ENCODE results near the gene ADCY1. TPM values are rescaled to one million over a fixed set of nuclear protein-coding genes. Genes with fewer than 3 reads are reported as not detected.

ADCY1 gene
- total RNA-seq, 1 donor from 2014 or later: 9.4 TPM

GRCh38 chr7:45647967-45648670 is 74.0 kb downstream of the ADCY1 start:
- Mint-ChIP-seq H3K27ac (no peak overlapping the region), H3K27me3 (ENCODE audit: low read depth) (no peaks in the 10 kb centered on the region), H3K4me3 (ENCODE audit: low read depth) (no peak overlapping the region), H3K4me1 (ENCODE audit: low read depth) (no peaks in the 10 kb centered on the region), H3K36me3 (ENCODE audit: low read depth) (no peaks in the 10 kb centered on the region), H3K9me3 (no peaks in the 10 kb centered on the region)
- intact Hi-C loops (cut with micrococcal nuclease): no loop called here
- DNase-seq (ENCODE audit: low spot score): no peak

DNA sequence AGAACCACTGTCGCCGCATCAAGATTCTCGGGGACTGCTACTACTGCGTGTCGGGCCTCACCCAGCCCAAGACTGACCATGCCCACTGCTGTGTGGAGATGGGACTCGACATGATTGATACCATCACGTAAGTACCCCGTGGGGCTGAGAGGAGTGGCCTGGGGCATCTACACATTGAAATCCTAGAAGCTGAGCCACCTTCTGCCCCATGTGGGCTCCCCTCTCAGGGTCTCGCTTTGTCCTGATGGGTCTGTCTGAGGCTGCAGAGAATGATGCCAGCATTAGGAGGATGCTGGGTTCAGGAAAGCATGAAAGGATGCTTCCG is 74.5 kb downstream of the ADCY1 start:
- Mint-ChIP-seq H3K27ac (no peak overlapping the region), H3K27me3 (ENCODE audit: low read depth) (no peaks in the 10 kb centered on the region), H3K4me1 (ENCODE audit: low read depth) (no peaks in the 10 kb centered on the region), H3K36me3 (ENCODE audit: low read depth) (no peaks in the 10 kb centered on the region), H3K9me3 (no peaks in the 10 kb centered on the region), H3K4me3 (ENCODE audit: low read depth) (no peak overlapping the region)
- no peak for DNase-seq (ENCODE audit: low spot score)
- intact Hi-C loops (cut with micrococcal nuclease): no loop called here

GRCh38 chr7:45649560-45650346 is 75.6 kb downstream of the ADCY1 start:
- Mint-ChIP-seq H3K27me3 (ENCODE audit: low read depth) (no peaks in the 10 kb centered on the region), H3K36me3 (ENCODE audit: low read depth) (no peaks in the 10 kb centered on the region), H3K9me3 (no peaks in the 10 kb centered on the region), H3K4me1 (ENCODE audit: low read depth) (no peaks in the 10 kb centered on the region), H3K27ac (no peak overlapping the region), H3K4me3 (ENCODE audit: low read depth) (no peak overlapping the region)
- DNase-seq (ENCODE audit: low spot score): no peak
- intact Hi-C loops (cut with micrococcal nuclease): no loop called here

DNA sequence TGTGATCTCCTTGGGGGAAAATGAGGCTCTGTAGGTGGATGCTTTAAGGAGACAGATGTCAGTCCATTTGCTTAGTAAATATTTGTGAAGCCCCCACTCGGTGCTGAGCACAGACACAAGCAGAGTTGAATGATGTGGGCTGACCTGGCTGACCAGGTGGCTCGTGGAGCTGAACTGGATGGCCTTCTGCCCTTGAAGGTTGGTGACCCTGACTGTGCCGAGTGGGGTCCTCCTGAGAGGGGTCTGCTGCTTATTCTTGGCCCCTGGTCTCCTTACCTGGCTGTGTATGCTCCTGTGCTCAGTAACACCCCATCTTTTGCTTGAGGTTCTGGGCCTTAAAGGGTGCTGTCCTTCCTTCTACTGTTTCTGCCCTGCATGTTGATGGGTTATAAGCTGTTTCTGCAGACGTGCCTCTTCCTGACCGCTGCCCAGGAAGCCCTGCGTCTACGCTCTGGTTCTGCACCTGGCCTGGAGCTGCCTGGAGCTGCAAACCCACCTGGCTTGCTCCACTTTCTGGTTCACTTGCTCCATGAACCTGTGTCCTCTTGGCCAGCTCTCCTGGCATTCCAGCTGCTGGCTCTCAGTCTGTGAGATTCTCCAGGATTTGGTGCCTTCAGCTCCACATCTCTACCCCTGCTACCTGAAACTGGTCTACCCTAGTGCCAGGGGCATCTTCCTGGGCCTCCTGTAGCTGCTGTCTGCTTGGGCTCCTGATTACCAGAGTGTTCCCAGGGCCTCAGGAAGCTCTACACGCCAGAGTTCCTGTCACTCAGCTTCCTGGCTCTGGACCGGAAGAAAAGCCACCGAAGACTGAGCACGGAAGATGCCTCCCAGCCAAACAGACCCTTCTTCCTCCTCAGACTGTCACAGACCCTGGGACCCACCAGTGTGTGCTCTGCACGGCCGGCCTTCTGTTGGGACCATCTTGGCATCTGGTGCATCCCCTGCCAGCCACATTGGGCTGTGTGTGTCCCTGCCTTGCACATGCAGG is 76.5 kb downstream of the ADCY1 start:
- H3K4me1 Mint-ChIP-seq (ENCODE audit: low read depth): no peaks in the 10 kb centered on the region
- intact Hi-C loops (cut with micrococcal nuclease): no loop called here
- DNase-seq (ENCODE audit: low spot score): no peak
- H3K4me3 Mint-ChIP-seq (ENCODE audit: low read depth): no peak overlapping the region
- no peaks in the 10 kb centered on the region for H3K36me3 Mint-ChIP-seq (ENCODE audit: low read depth)
- H3K27ac Mint-ChIP-seq: no peak overlapping the region
- no peaks in the 10 kb centered on the region for H3K27me3 Mint-ChIP-seq (ENCODE audit: low read depth)
- H3K9me3 Mint-ChIP-seq: no peaks in the 10 kb centered on the region

- no peak for DNase-seq (ENCODE audit: low spot score)
- Mint-ChIP-seq H3K4me3 (ENCODE audit: low read depth) (no peak overlapping the region), H3K36me3 (ENCODE audit: low read depth) (no peaks in the 10 kb centered on the region), H3K9me3 (no peaks in the 10 kb centered on the region), H3K27me3 (ENCODE audit: low read depth) (no peaks in the 10 kb centered on the region), H3K27ac (no peak overlapping the region), H3K4me1 (ENCODE audit: low read depth) (no peaks in the 10 kb centered on the region)
- intact Hi-C loops (cut with micrococcal nuclease): no loop called here
Observed at GRCh38 chr7:45651540-45651939, 77.4 kb downstream of the ADCY1 start.

GRCh38 chr7:45652630-45653029 is 78.5 kb downstream of the ADCY1 start:
- Mint-ChIP-seq H3K27me3 (ENCODE audit: low read depth) (no peaks in the 10 kb centered on the region), H3K9me3 (no peaks in the 10 kb centered on the region), H3K4me3 (ENCODE audit: low read depth) (no peak overlapping the region), H3K27ac (no peak overlapping the region), H3K4me1 (ENCODE audit: low read depth) (no peaks in the 10 kb centered on the region), H3K36me3 (ENCODE audit: low read depth) (no peaks in the 10 kb centered on the region)
- DNase-seq (ENCODE audit: low spot score): no peak
- intact Hi-C loops (cut with micrococcal nuclease): no loop called here

- no peak for DNase-seq (ENCODE audit: low spot score)
- Mint-ChIP-seq H3K27me3 (ENCODE audit: low read depth) (no peaks in the 10 kb centered on the region), H3K36me3 (ENCODE audit: low read depth) (no peaks in the 10 kb centered on the region), H3K4me3 (ENCODE audit: low read depth) (no peak overlapping the region), H3K27ac (no peak overlapping the region), H3K4me1 (ENCODE audit: low read depth) (no peaks in the 10 kb centered on the region), H3K9me3 (no peaks in the 10 kb centered on the region)
- intact Hi-C loops (cut with micrococcal nuclease): no loop called here
Observed at GRCh38 chr7:45653209-45653907, 79.2 kb downstream of the ADCY1 start.

- no peak for DNase-seq (ENCODE audit: low spot score)
- intact Hi-C loops (cut with micrococcal nuclease): no loop called here
- no peaks in the 10 kb centered on the region for H3K9me3 Mint-ChIP-seq
- H3K27ac Mint-ChIP-seq: no peak overlapping the region
- H3K4me1 Mint-ChIP-seq (ENCODE audit: low read depth): no peaks in the 10 kb centered on the region
- no peaks in the 10 kb centered on the region for H3K36me3 Mint-ChIP-seq (ENCODE audit: low read depth)
- no peaks in the 10 kb centered on the region for H3K27me3 Mint-ChIP-seq (ENCODE audit: low read depth)
- H3K4me3 Mint-ChIP-seq (ENCODE audit: low read depth): no peak overlapping the region
Observed at GRCh38 chr7:45654341-45654740, 80.2 kb downstream of the ADCY1 start.

DNA sequence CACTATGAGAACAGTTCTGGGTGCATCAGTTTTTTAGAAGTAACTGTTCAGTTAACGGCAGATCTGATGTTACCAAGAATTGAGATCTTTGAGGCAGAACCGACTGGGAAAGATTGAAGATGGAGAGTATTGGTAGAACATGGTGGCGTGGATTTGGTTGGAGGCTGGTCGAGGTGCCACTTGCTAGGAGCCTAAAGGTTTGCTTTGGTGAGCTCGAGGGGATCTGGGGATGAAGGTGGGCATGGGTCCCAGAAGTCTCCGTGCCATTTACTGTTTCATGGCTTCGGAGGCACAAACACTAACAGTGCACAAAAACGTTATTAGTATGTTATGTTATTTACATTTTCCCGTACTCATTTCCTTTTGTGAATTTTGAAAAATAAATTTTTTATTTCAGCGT is 81.4 kb downstream of the ADCY1 start:
- intact Hi-C loops (cut with micrococcal nuclease): no loop called here
- H3K36me3 Mint-ChIP-seq (ENCODE audit: low read depth): no peaks in the 10 kb centered on the region
- no peaks in the 10 kb centered on the region for H3K9me3 Mint-ChIP-seq
- no peak for DNase-seq (ENCODE audit: low spot score)
- no peaks in the 10 kb centered on the region for H3K4me1 Mint-ChIP-seq (ENCODE audit: low read depth)
- no peaks in the 10 kb centered on the region for H3K27me3 Mint-ChIP-seq (ENCODE audit: low read depth)
- no peak overlapping the region for H3K4me3 Mint-ChIP-seq (ENCODE audit: low read depth)
- no peak overlapping the region for H3K27ac Mint-ChIP-seq

DNA sequence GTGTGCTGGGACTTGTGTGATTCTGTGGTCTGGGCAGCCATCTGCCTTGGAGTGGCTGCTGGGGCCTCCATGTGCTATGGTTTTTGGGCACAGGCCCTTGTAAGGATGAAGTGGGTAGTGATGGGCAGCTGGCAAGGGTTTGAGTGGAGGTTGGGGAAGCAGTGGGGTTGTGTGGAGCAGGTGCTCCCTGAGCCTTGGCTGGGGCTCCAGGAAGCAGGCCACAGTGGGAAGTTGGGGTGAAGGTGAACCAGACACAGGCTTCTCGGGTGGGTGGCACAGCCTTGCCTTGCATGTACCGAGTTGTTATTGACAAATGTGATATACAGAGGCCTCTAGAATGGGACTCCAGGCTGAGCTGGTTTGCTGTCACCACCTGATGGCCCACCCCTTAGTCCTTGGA is 82.3 kb downstream of the ADCY1 start:
- H3K27me3 Mint-ChIP-seq (ENCODE audit: low read depth): no peaks in the 10 kb centered on the region
- no peak for DNase-seq (ENCODE audit: low spot score)
- H3K4me1 Mint-ChIP-seq (ENCODE audit: low read depth): no peaks in the 10 kb centered on the region

GRCh38 chr7:45657136-45657889 is 83.1 kb downstream of the ADCY1 start:
- DNase-seq (ENCODE audit: low spot score): no peak
- H3K36me3 Mint-ChIP-seq (ENCODE audit: low read depth): no peaks in the 10 kb centered on the region
- intact Hi-C loops (cut with micrococcal nuclease): no loop called here

More for the DNA sequence above, 82.3 kb downstream of the ADCY1 start:
- Mint-ChIP-seq H3K4me3 (ENCODE audit: low read depth) (no peak overlapping the region), H3K27ac (no peak overlapping the region), H3K36me3 (ENCODE audit: low read depth) (no peaks in the 10 kb centered on the region), H3K9me3 (no peaks in the 10 kb centered on the region)
- intact Hi-C loops (cut with micrococcal nuclease): no loop called here

More at GRCh38 chr7:45657136-45657889, 83.1 kb downstream of the ADCY1 start:
- no peaks in the 10 kb centered on the region for H3K9me3 Mint-ChIP-seq
- H3K4me3 Mint-ChIP-seq (ENCODE audit: low read depth): no peak overlapping the region
- no peaks in the 10 kb centered on the region for H3K27me3 Mint-ChIP-seq (ENCODE audit: low read depth)
- H3K4me1 Mint-ChIP-seq (ENCODE audit: low read depth): no peaks in the 10 kb centered on the region
- H3K27ac Mint-ChIP-seq: no peak overlapping the region

Measured in activated T-helper 2 cell treated with anti-CD3 and anti-CD28 coated beads, Interferon-gamma antibody, Interleukin-2, Interleukin-4, amounts not matched to agents 10 μg/mL and 5 μg/mL and 100 μg/mL, durations not matched to agents 14 hours and 24 hours and 36 hours (primary cell).